IPS-18c (cell line): ENCODE results near the gene TRIP12.
"Not testable (repeated sequence)": the region's sequence is repeated elsewhere in the genome, so short reads cannot be mapped to it uniquely, and the experiment has no call there.

Experiments used
- H3K4me3 ChIP-seq: 2 replicates; pipeline ENCODE4 v1.7.0; 2013; ENCODE audit warnings: low read depth, mild to moderate bottlenecking, low read length, moderate library complexity; ENCODE audit not compliant: insufficient read depth
- H3K9me3 ChIP-seq: one replicate; pipeline ENCODE4 v1.6.1; 2013; ENCODE audit warnings: mild to moderate bottlenecking, low read length, moderate library complexity; ENCODE audit not compliant: control insufficient read depth, insufficient read depth

Gene TRIP12

DNA sequence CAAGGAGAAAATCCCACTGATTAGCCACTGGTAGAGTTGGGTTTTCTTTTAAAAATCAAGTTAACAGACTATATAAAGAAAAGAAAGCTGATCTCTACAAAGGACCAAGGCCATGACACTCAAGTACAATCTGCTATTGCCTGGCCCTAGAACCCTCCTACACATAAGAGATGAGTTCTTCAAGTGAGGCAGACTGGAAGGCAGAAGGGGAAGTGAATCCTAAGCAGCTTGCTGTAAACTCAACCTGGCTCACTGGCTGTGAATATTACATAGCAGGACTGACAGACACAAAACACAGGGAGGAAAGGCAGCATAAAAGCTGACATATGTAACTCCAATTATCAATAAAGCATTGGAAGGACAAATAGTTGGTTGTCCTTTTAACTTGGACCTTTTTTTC lies 65.4 kb downstream of the TRIP12 start:
- Histone ChIP-seq H3K4me3 (no peak overlapping the region), H3K9me3 (no peaks in the 10 kb centered on the region)

DNA sequence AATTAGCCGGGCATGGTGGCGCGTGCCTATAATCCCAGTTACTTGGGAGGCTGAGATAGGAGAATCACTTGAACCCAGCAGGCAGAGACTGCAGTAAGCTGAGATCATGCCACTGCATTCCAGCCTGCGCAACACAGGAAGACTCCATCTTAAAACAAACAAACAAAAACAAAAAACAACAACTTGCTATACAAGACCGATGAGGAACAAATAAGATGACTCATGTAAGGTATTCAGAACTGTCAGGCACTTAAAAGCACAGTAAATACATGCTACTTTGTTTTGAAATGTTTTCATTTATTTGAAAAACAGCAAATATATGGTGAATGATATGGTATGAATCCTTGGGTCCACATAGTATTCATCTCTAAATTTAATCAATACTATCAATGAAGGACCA lies 66.7 kb downstream of the TRIP12 start:
- no peaks in the 10 kb centered on the region for H3K9me3 ChIP-seq
- no peak overlapping the region for H3K4me3 ChIP-seq

DNA sequence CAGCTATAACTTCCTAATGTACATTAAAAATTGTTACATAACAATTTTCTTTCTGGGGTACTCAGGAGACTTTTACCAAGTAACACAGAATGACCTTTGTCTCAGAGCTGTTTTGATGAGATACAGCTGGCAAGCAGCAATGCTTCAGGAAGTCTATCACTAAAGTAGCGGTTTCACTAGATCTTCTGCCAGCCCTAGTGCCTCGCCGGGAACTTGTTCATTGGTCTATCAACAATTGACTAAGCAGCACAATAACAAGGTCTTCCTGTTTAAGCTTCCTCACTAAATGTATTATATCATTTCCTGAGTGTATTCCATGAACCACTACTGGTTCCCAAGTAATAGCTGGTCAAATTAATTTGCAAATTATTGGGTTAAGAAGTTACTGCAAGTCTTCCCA lies 69.2 kb downstream of the TRIP12 start:
- Histone ChIP-seq H3K9me3 (no peaks in the 10 kb centered on the region), H3K4me3 (no peak overlapping the region)

DNA sequence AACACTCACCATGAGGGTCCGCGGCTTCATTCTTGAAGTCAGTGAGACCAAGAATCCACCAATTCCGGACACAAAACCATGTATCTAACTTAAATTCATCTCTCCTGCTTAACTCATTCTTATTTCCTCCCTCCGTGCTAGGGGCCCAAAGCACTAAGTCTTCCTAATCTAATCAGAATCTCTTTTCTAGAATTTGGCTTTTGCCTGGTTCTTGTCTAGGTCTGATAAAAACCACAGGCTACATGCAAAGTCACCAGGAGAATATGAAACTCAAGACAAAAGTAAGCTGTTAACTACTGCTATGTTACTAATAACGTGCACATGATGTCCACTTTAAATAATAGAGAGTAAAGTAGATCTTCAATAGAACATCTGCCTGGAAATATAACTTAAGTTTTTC lies 69.9 kb downstream of the TRIP12 start:
- H3K9me3 ChIP-seq, result no peaks in the 10 kb centered on the region
- no peak overlapping the region for H3K4me3 ChIP-seq

DNA sequence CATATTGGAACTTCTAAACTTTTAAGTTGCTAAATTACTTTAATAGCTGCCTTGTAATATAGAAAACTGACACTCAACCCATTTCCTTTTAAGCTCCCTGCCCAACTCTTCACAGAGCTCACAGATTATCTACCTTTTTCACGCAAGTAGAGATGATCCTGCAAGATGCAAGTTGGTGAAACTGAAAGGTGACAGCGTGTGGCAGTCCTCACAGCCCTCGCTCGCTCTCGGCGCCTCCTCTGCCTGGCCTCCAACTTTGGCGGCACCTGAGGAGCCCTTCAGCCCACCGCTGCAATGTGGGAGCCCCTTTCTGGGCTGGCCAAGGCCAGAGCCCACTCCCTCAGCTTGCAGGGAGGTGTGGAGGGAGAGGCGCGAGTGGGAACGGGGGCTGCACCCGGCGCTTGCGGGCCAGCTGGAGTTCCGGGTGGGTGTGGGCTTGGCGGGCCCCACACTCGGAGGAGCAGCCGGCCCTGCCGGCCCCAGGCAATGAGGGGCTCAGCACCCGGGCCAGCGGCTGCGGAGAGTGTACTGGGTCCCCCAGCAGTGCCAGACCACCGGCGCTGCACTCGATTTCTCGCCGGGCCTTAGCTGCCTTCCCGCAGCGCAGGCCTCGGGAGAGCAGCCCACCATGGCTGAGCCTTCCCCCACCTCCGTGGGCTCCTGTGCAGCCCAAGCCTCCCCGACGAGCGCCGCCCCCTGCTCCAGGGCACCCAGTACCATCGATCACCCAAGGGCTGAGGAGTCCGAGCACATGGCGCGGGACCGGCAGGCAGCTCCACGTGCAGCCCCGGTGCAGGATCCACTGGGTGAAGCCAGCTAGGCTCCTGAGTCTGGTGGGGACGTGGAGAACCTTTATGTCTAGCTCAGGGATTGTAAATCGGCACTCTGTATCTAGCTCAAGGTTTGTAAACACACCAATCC lies 71.2 kb downstream of the TRIP12 start:
- H3K9me3 ChIP-seq, H3K4me3 ChIP-seq: not testable (repeated sequence)

DNA sequence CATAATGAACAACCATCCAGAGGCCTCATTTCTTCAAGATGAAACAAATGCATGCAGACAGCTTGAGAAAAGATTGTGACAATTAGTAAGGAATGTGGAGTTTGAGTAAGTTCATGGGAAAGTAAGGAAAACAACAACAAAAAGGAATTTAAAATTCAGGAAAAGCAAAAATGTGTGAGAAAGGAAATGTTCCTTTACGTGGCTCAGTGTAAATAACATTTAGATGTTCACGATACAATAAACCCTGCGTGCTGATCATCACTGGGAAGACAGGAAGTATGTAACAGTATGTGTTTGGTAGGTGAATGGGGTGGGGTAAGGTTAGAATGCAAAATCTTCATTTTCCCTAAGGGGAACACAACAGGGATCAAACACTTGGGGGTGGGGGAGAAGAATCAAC lies 72.7 kb downstream of the TRIP12 start:
- H3K4me3 ChIP-seq, result no peak overlapping the region
- no peaks in the 10 kb centered on the region for H3K9me3 ChIP-seq

DNA sequence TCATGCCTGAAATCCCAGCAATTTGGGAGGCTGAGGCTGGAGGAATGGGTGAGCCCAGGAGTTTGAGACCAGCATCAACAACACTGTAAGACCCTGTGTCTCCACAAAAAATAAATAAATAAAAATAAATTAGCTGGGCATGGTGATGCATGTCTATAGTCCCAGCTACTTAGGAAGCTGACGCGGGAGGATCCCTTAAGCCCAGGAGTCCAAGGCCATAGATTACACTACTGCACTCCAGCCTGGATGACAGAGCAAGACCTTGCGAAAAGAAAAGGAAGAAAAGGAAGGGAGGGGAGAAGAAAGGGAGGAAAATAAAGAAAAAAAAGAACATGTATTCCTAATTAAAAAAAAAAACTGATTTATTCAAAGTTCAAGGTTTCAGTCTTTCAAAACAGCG lies 78.2 kb downstream of the TRIP12 start:
- Histone ChIP-seq H3K4me3 (no peak overlapping the region), H3K9me3 (no peaks in the 10 kb centered on the region)

DNA sequence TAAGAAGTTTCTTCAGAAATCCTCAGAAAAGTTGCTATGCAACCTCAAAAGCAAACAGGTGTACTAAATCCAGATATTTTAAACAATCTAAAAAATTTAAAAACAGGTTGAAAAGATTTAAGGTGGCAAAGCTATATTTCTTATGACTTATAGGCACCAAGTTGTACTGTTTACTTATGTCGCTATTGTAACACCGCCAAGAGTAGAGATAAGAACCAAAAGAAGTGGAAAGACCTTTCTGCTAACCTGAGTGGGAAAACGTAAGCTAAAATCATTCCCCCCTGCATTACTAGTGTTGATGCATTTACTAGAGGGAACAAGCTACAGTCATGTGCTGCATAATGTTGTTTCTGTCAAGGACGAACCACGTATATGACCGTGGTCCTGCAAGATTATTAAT lies 83.1 kb downstream of the TRIP12 start:
- Histone ChIP-seq H3K4me3 (no peak overlapping the region), H3K9me3 (no peaks in the 10 kb centered on the region)

DNA sequence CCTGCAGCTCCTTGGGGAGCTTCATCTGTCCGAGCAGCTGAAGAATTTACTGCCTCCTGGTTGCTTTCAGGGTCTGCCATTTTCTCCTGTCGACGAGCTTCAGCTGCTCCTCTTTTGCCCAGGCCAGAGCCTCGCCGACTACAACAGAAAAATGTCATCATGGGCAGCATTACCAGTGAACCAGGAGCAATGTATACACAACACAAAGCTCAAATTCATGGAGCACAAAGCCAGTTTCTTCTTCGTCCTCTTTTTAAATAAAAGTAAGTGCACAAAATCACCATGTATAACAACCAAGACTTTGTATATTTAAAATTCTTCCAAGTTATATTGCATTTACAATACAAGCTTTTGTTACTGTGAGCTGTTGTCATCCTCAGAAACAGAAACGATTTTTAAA lies 85.0 kb downstream of the TRIP12 start:
- H3K9me3 ChIP-seq, result no peaks in the 10 kb centered on the region
- no peak overlapping the region for H3K4me3 ChIP-seq

DNA sequence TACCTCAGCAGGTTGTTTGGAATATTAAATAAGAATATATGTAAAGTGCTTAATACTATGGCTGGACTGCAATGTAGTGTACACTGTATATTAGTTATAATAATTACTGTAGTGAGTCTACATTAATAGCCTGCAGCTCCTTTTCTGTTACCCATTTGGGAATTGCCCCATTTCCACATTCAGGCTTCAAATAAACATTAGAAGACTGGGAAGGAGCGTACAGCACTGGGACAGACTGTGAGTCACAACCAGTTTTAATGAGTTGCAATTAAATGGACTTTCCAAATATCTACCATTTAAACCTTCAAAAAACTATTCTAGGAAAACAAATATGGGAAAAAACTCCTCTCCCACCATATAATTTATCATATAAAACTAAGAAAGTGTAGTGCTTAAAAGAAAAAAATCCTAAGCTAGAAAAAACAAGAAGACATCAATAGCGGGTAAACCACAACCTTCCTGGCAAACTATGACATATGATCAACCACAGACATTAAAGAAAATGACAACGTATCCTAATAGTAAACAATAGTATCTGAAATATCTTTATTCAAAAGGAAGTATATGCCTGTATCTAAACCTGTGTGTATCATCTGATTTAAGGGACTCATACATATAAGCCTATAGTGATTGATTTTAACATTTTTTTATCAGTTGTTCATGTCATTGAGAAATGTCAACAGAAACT lies 86.1 kb downstream of the TRIP12 start:
- no peaks in the 10 kb centered on the region for H3K9me3 ChIP-seq
- H3K4me3 ChIP-seq, result no peak overlapping the region

DNA sequence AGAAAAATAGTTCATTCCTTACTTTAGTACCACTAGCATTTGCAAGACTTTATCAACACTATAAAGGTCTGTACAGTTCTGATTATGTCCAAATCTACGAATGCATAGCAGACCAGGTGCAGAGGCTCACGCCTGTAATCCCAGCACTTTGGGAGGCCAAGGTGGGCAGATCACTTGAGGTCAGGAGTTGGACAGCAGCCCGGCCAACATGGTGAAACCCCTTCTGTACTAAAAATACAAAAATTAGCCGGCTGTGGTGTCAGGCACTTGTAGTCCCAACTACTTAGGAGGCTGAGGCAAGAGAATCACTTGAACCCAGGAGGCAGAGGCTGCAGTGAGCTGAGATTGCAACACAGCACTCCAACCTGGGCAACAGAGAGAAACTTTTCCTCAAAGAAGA lies 87.4 kb downstream of the TRIP12 start:
- H3K4me3 ChIP-seq, H3K9me3 ChIP-seq: not testable (repeated sequence)

DNA sequence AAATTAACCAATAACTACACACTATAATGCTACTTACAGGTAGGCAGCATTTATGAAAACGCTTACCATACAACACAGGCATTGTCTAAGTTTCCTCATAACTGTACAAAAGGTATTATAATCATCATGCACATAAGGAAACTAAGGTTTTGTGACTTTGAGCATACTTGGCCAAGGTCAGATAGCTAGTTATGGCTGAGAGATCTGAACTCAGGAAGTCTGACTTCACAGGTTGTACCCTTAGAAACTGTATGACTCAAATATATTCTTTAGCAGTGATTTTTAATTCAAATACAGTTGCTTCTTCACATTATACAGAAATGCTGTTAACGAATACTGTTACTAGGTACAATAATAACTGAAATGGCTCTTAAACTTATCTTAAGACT lies 89.3 kb downstream of the TRIP12 start:
- Histone ChIP-seq H3K4me3 (no peak overlapping the region), H3K9me3 (no peaks in the 10 kb centered on the region)

DNA sequence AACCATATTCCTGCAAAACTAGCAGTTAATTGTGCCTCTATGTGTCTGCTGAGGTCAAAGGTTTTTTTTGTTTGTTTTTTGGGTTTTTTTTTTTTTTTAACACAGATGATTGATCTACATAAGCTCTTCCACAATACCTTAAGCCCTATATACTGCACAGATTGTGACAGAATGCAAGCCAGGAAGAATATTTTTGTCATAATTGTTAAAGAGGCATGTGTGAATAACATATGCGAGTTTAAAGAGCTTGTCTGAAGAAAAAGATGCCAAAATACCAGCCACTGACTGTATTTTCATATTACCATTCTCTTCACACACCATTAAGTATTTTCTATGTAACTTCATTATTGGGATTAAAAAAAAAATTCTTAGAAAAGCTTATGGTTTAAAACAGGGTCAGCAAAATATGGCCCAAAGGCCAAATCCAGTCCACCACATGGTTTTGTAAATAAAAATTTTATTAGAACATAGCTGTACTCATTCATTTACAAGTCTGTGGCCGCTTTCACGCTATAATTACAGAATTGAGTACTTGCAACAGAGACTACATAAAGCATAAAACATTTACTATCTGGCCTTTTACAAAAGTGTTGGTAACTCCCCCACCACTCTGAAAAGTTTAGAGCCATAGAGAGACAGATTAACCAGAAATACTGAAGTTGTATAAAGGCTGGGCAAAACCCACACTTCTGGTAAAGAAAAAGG lies 89.9 kb downstream of the TRIP12 start:
- Histone ChIP-seq H3K4me3 (no peak overlapping the region), H3K9me3 (no peaks in the 10 kb centered on the region)

DNA sequence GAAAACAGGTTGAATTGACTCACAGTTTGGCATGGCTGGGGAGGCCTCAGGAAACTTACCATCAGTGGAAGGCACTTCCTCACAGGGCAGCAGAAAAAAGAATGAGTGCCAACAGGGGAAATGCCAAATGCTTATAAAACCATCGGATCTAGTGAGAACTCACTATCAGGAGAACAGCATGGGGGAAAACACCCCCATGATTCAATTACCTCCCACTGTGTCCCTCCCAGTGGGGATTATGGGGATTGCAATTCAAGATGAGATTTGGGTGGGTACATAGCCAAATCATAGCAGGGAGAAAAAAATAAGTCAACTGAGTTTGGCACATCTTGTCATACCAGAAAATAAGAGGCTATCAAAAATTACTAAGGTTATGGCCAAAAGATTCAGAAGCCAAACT lies 96.3 kb downstream of the TRIP12 start:
- Histone ChIP-seq H3K9me3 (no peaks in the 10 kb centered on the region), H3K4me3 (no peak overlapping the region)

DNA sequence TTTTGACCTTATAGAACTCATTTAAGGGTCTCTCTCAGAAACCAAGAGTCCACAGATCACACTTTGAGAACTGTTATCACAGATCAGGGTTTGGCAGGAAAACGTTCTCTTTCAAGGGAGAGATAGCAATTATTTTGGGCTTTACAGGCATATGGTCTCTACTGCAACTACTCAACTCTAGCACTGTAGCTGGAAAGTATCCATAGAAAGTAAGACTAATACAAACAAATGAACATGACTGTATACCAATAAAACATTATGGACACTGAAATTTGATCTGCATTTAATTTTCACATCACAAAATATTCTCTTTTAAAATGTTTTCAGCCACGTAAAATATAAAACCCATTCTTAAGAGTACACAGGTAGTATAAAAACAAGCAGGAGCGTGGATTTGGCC lies 100.5 kb downstream of the TRIP12 start:
- Histone ChIP-seq H3K4me3 (no peak overlapping the region), H3K9me3 (no peaks in the 10 kb centered on the region)

DNA sequence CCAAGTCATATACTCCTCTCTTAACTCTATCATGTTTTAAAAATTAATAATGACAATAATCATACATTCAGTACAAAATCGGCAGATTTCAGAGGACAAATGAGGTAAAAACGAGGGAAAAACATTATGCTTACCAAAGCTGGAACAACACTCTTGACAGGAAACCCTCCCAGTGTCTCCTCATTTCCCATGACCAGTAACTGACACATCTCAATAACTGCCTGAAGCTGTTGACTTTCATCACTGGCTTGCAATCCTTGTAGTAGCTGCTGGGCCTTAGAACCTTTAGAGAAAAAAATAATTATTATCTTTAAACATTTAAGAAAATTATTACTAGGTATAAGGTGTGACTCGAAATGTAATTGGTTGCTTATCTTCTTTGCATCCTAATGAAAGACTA lies 103.6 kb downstream of the TRIP12 start:
- Histone ChIP-seq H3K4me3 (no peak overlapping the region), H3K9me3 (no peaks in the 10 kb centered on the region)

DNA sequence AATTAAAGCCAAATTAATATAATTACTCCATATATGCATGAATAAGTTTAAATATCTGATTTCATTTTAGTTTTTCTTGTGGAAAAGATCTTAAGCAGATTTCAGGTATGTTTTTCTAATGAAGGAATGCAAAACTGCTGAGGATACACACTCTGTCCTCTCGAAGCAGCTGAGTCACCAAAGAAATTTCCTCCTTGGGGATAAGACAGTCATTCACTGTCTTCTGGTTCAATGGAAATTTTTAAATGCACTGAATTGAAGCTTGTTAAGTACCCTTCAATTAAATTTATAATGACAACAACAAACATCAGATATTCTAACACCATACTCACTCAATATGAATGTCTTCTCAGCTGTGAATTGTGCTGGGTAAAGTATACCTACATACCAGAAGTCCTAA lies 106.0 kb downstream of the TRIP12 start:
- H3K9me3 ChIP-seq, result no peaks in the 10 kb centered on the region
- H3K4me3 ChIP-seq, result no peak overlapping the region

DNA sequence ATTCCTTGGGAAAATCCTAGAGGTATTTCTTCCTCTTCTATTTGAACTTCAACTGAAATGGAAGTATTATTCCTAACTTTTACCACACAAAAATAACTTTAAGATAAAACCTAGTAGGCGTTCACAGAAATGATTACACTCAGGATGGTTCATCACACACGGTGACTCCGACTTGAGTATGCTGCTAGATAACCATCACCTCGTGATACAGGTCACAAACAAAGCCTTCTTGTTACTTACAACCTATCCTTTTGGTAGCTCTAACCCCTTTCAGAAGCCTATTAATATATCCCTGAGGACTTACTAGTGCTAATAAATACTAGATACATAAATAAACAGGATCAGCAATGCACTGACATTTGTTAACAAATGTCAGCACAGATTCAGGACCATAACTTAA lies 106.5 kb downstream of the TRIP12 start:
- H3K4me3 ChIP-seq, result no peak overlapping the region
- no peaks in the 10 kb centered on the region for H3K9me3 ChIP-seq
